Colonic mucosa (tissue), 4 donors: ENCODE measurements around the gene AK9. TPM values are rescaled to one million over a fixed set of nuclear protein-coding genes. Genes with fewer than 3 reads are reported as not detected.

Experiments
- DNase-seq: peaks from one replicate; pipeline ENCODE4 v3.0.0-alpha.2; 2020
- H3K27ac ChIP-seq: fragments of 200-600 bp; one replicate; pipeline ENCODE4 v1.8.0; 2021
- H3K27me3 ChIP-seq: fragments of 200-600 bp; one replicate; pipeline ENCODE4 v1.8.0; 2021
- H3K36me3 ChIP-seq: fragments of 200-600 bp; one replicate; pipeline ENCODE4 v1.8.0; 2021
- H3K4me1 ChIP-seq: fragments of 200-600 bp; one replicate; pipeline ENCODE4 v1.8.0; 2021; ENCODE audit warnings: mild to moderate bottlenecking
- H3K4me3 ChIP-seq: fragments of 200-600 bp; one replicate; pipeline ENCODE4 v1.8.0; 2021
- H3K9ac ChIP-seq, 2 donors: one replicate each; pipeline ENCODE4 v1.7.0; 2013; ENCODE audit warnings: control low read depth in 2 of 2, low read depth in 2 of 2, low read length in 2 of 2
- H3K9me3 ChIP-seq: fragments of 200-600 bp; one replicate; pipeline ENCODE4 v1.8.0; 2021
- CTCF ChIP-seq: fragments of 200-600 bp; IDR thresholded peaks from one replicate; pipeline ENCODE4 v1.8.0; 2022; ENCODE audit warnings: antibody characterized with exemption, mild to moderate bottlenecking
- intact Hi-C: fragments of 100-400 bp; cut with DNase I; formaldehyde crosslinking; loops from one replicate; pipeline ENCODE4 v1.14.1; 2022
- total RNA-seq, 2 donors: library from RNA; stranded (reverse); fragmentation: NEBNext Ultra II Directional in 1 of 2; extraction: Animal tissue kit (Norgen Biotek cat#: 25700) in 1 of 2; gene quantifications; one replicate each; pipeline ENCODE4 v1.2.1, GENCODE V29; 2021
- donor health status: healthy.
- donor health status: DM: no; HTN: no; CAD: no.
- donor health status: DM: no; HTN: no; CAD: no.

The AK9 gene
- total RNA-seq, 2 donors from 2014 or later, result 5.6 to 5.7 TPM

GRCh38 chr6:109513571-109514071 lies 177.4 kb downstream of the AK9 start:
- no peak for TF ChIP-seq CTCF
- Histone ChIP-seq H3K27me3 (no peaks in the 10 kb centered on the region), H3K4me1 (no peaks in the 10 kb centered on the region), H3K9me3 (no peaks in the 10 kb centered on the region), H3K4me3 (no peak overlapping the region), H3K36me3 (no peaks in the 10 kb centered on the region), H3K9ac (no peak overlapping the region), H3K27ac (no peak overlapping the region)
- intact Hi-C loops, result no loop called here
- DNase-seq, result no peak

GRCh38 chr6:109512271-109512817 lies 178.7 kb downstream of the AK9 start:
- no peak overlapping the region for H3K27ac ChIP-seq
- no peaks in the 10 kb centered on the region for H3K27me3 ChIP-seq
- TF ChIP-seq CTCF, result no peak
- no peaks in the 10 kb centered on the region for H3K9me3 ChIP-seq
- DNase-seq, result no peak
- no peaks in the 10 kb centered on the region for H3K36me3 ChIP-seq
- H3K4me1 ChIP-seq, result no peaks in the 10 kb centered on the region
- intact Hi-C loops, result no loop called here
- H3K4me3 ChIP-seq, result no peak overlapping the region
- no peak overlapping the region for H3K9ac ChIP-seq

- Histone ChIP-seq H3K27ac (no peak overlapping the region), H3K36me3 (no peaks in the 10 kb centered on the region), H3K9ac (no peak overlapping the region), H3K4me1 (no peaks in the 10 kb centered on the region), H3K9me3 (no peaks in the 10 kb centered on the region), H3K4me3 (no peak overlapping the region), H3K27me3 (no peaks in the 10 kb centered on the region)
- intact Hi-C loops, result no loop called here
- DNase-seq, result no peak
- TF ChIP-seq CTCF, result no peak
These were observed 179.2 kb downstream of the AK9 start for GRCh38 chr6:109511832-109512231.

GRCh38 chr6:109510358-109510757 lies 180.6 kb downstream of the AK9 start:
- intact Hi-C loops, result no loop called here
- TF ChIP-seq CTCF, result no peak
- DNase-seq, result no peak
- Histone ChIP-seq H3K27ac (no peak overlapping the region), H3K36me3 (no peaks in the 10 kb centered on the region), H3K4me1 (no peaks in the 10 kb centered on the region), H3K4me3 (no peak overlapping the region), H3K9me3 (no peaks in the 10 kb centered on the region), H3K9ac (no peak overlapping the region), H3K27me3 (no peaks in the 10 kb centered on the region)

- Histone ChIP-seq H3K9me3 (no peaks in the 10 kb centered on the region), H3K4me3 (no peak overlapping the region), H3K27ac (no peak overlapping the region), H3K4me1 (no peaks in the 10 kb centered on the region), H3K9ac (no peak overlapping the region), H3K27me3 (no peaks in the 10 kb centered on the region), H3K36me3 (no peaks in the 10 kb centered on the region)
- TF ChIP-seq CTCF, result no peak
- intact Hi-C loops, result no loop called here
- no peak for DNase-seq
These were observed 182.7 kb downstream of the AK9 start for GRCh38 chr6:109508166-109508860.
